Liver (tissue), 3 donors: Measurements from ENCODE around the gene SLC37A4.

Experiments used
- ATF3 ChIP-seq: IDR thresholded peaks from 2 replicates; pipeline ENCODE4 v1.6.1; 2016; ENCODE audit warnings: antibody characterized with exemption
- MAX ChIP-seq: IDR thresholded peaks from 2 replicates; pipeline ENCODE4 v1.6.1; 2016; ENCODE audit warnings: antibody characterized with exemption
- RXRA ChIP-seq, 2 donors: IDR thresholded peaks; 2 replicates each; pipeline ENCODE4 v1.6.1; 2017 to 2018; ENCODE audit warnings: antibody characterized with exemption in 2 of 2, mild to moderate bottlenecking in 1 of 2
- TAF1 ChIP-seq: conservative IDR thresholded peaks from 2 replicates; pipeline ENCODE4 v1.6.1; 2016; ENCODE audit warnings: antibody characterized with exemption, mild to moderate bottlenecking
- TF ChIP-seq, protein P1 (sequence below): fragments of 150-350 bp; IDR thresholded peaks from 2 replicates; pipeline ENCODE4 v1.5.1; 2017; ENCODE audit warnings: improper control_type of control experiment, low read depth, low read length; ENCODE audit not compliant: missing input control
- donor health status: healthy.
- donor health status: healthy.

GRCh38 chr11:119061256-119061655 is 30.6 kb upstream of the SLC37A4 start:
- no peak for TF ChIP-seq TAF1
- no peak for TF ChIP-seq MAX
- TF ChIP-seq ATF3: no peak
- no peak for TF ChIP-seq RXRA (IDR thresholded peaks at IDR 0.05)
- TF ChIP-seq, protein P1, sequence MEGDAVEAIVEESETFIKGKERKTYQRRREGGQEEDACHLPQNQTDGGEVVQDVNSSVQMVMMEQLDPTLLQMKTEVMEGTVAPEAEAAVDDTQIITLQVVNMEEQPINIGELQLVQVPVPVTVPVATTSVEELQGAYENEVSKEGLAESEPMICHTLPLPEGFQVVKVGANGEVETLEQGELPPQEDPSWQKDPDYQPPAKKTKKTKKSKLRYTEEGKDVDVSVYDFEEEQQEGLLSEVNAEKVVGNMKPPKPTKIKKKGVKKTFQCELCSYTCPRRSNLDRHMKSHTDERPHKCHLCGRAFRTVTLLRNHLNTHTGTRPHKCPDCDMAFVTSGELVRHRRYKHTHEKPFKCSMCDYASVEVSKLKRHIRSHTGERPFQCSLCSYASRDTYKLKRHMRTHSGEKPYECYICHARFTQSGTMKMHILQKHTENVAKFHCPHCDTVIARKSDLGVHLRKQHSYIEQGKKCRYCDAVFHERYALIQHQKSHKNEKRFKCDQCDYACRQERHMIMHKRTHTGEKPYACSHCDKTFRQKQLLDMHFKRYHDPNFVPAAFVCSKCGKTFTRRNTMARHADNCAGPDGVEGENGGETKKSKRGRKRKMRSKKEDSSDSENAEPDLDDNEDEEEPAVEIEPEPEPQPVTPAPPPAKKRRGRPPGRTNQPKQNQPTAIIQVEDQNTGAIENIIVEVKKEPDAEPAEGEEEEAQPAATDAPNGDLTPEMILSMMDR: no peak
